22Rv1 (cell line): ENCODE results near the gene GRP.

Experiments
- H3K27ac ChIP-seq: fragments of 450-650 bp; 2 replicates; pipeline ENCODE4 v1.5.1; 2017
- CTCF ChIP-seq: fragments of 450-650 bp; IDR thresholded peaks from 2 replicates; pipeline ENCODE4 v1.5.1; 2017; ENCODE audit warnings: mild to moderate bottlenecking
- ZFX ChIP-seq: fragments of 450-650 bp; IDR thresholded peaks from 2 replicates; pipeline ENCODE4 v1.6.1; 2017; ENCODE audit warnings: antibody characterized with exemption, borderline replicate concordance

The GRP gene

GRCh38 chr18:59229191-59229590, 9.2 kb downstream of the GRP start:
- H3K27ac ChIP-seq: no peak overlapping the region
- no peak for TF ChIP-seq CTCF

DNA sequence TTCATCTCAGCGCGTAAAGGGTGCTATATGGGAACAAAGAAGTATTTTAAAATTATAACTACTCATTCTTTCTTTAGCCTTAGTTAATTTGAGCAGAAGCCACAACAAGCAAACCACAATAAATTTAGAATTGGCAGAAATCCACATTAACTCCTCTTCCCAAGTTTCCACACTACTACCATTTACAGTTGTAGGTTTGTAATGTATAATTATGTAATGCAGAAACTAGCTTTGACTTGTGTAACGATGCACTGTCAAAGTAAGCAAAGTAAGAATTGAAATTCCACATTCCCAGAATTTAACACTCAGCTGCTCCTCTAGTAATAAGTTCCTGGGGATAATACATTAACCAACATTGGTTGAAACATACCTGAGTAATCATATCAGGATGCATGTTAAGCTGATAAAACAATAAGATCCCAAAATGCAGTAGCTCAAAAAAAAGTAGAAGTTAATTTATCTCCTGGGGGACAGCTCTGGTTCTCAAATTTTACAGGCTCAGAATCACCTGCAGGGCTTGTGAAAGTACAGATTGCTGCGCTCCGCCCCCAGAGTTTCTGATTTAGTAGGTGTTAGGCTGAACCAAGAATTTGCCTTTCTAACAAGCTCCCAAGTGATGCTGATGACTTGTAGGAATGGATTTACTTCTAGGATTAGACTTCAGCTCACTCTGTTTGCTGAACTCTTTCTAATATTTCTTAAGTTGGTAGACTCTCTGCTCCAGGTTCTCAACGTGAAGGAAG, 9.9 kb downstream of the GRP start:
- H3K27ac ChIP-seq: no peak overlapping the region
- TF ChIP-seq ZFX (no peak), CTCF (no peak)

DNA sequence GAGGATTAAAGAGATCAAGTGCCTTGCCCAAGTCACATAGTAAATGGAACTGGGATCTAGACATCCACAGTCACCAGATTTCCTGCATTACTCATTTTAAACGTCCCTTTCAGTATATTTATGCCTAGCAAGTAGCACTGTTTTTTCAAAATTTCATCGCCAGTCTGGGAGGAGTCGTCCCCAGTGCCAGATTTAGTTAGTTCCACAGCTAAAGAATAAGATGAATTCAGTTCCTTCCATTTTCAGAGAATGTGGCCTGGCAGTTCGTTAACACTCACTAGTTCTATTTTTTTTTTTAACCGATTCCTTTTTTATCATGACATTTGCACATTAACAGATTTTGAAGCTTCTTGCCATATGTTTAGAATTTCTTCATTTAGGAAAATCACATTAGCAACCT, 11.2 kb downstream of the GRP start:
- TF ChIP-seq ZFX: no peak
- no peak for TF ChIP-seq CTCF
- H3K27ac ChIP-seq: no peak overlapping the region

DNA sequence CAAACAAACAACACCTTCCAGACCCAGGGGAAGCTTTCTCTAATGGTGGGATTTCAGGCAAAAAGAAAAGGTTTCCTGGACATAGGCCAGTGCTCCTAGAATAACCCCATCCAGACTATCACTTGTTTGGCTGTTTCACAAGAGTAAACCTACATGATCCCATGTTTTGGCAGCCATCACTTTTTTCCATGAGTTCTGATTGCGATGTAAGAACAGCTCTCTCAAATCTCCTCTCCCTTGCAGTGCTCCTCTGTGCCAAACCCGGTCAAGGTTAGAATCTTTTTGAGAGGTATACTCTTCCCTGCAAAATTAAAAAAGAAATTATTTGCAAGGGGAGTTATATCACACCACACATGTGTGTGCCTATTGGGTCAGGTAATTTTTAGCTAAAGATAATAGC, 11.9 kb downstream of the GRP start:
- TF ChIP-seq ZFX (no peak), CTCF (no peak)
- H3K27ac ChIP-seq: no peak overlapping the region

DNA sequence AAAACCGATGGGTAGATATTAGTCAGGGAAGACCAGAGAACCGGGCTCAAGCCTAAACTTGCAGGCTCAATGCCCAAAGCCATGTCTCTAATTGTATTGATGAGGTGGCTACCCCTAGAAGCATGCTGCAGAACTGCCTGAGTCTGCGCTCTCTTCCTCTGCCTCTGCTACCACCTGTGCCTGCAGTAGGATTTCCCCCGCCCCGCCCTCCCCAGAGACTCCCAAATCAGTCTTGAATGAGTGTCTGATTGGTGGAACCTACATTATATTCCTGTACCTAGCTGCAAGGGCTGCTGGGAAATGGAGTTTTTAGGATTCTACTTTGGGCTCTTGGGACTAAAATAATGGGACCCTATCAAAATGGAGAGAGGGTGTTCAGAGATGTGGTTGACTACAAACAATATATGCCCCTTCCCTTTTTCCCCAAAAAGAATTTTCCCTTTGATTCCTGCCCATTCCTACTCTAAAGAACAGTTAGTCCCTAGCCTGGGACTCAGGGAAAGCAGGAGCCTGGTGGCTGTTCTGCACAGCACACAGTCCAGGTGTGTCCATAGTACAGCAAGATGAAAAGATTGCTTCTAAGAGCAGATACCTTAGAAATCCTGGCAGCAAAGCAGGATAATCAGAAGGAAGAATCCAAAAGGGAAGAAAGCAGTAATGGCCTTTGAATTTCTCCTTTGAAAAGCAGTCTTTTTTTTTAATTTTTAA, 12.5 kb downstream of the GRP start:
- no peak overlapping the region for H3K27ac ChIP-seq
- TF ChIP-seq ZFX (no peak), CTCF (no peak)

DNA sequence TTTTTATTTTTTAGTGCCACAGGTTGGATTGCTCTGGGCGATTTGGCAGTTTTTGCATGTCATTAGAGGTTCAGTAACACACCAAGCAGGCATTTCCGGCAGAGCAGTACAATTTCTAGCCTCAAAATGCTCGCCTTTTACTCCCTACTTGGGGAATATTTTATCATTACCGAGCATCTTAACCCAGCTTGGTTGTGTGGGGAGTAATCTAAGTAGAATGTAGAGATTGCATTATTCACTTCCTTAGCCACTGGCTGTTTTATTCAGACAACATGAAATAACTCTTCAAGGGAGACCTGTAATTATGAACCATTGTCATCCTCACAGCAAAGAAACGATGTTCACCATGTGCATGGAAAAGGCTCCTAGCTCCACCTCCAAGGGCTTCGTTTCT, 13.1 kb downstream of the GRP start:
- H3K27ac ChIP-seq: no peak overlapping the region
- TF ChIP-seq ZFX (no peak), CTCF (no peak)

GRCh38 chr18:59238385-59238784, 18.4 kb downstream of the GRP start:
- no peak for TF ChIP-seq ZFX
- no peak for TF ChIP-seq CTCF

More at GRCh38 chr18:59238385-59238784, 18.4 kb downstream of the GRP start:
- no peak overlapping the region for H3K27ac ChIP-seq
